BLaER1 treated with 17β-estradiol and CSF1 and Interleukin-3, amounts not matched to agents 10 nM and 100 nM (cell line): Measurements from ENCODE around the gene SHROOM3.
"Not testable (repeated sequence)": the region's sequence is repeated elsewhere in the genome, so short reads cannot be mapped to it uniquely, and the experiment has no call there.

Source experiments
- H3K27ac ChIP-seq, 11 experiments: shearing (Covaris generic); formaldehyde crosslinking; 2 replicates each; pipeline ENCODE4 v1.8.1; 2022
- H3K27me3 ChIP-seq, 11 experiments: shearing (Covaris generic); formaldehyde crosslinking; 2 replicates each; pipeline ENCODE4 v1.8.1; 2022
- H3K36me3 ChIP-seq, 11 experiments: shearing (Covaris generic); formaldehyde crosslinking; 2 replicates each; pipeline ENCODE4 v1.8.1; 2022
- H3K4me1 ChIP-seq, 10 experiments: shearing (Covaris generic); formaldehyde crosslinking; 2 replicates each; pipeline ENCODE4 v1.8.1; 2022
- H3K4me2 ChIP-seq, 11 experiments: shearing (Covaris generic); formaldehyde crosslinking; 2 replicates each; pipeline ENCODE4 v1.8.1; 2022
- H3K4me3 ChIP-seq, 10 experiments: shearing (Covaris generic); formaldehyde crosslinking; 2 replicates each; pipeline ENCODE4 v1.8.1; 2022
- H3K9ac ChIP-seq, 11 experiments: shearing (Covaris generic); formaldehyde crosslinking; 2 replicates each; pipeline ENCODE4 v1.8.1; 2022
- H3K9me3 ChIP-seq, 11 experiments: shearing (Covaris generic); formaldehyde crosslinking; replicated peaks in 1 of 11; 2 replicates each; pipeline ENCODE4 v1.8.1; 2022
- H4K20me1 ChIP-seq, 11 experiments: shearing (Covaris generic); formaldehyde crosslinking; 2 replicates each; pipeline ENCODE4 v1.8.1; 2022
- Cebpa-rat ChIP-seq, 11 experiments: shearing (Covaris generic); IDR thresholded peaks; 2 replicates each; pipeline ENCODE4 v1.8.1; 2022

The SHROOM3 gene

DNA sequence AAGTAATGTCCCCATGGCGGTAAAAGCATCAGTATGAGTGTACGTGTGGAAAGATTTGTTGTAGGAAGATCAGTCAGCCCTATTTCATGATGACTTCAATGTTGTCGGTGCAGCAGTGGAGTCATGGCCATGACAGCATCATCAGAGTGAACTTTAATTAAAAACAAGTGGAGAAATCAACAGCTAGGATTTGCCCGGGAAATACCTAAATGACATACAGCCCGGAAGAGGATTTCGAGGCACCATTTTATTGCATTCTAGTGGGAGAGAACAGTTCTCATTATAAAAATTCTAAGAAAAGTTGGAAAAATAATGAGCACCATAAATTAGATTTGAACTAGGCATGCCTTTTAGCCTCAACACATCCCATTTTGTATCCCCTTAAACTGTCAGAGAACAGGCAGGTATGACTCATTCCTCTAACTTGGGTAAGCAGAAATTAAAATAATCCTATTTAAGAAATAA is 170.1 kb downstream of the SHROOM3 start:
- TF ChIP-seq Cebpa-rat (IDR thresholded peaks at IDR 0.05): no peak
- Histone ChIP-seq H3K9me3 (no peaks in the 10 kb centered on the region), H3K4me1 (peaks cover 41 to 99% (median 94%) of the 10 kb centered on the region in 10 experiments), H3K9ac (peak overlapping the region in 7 of 11 experiments; percentile 9 to 50 (median 37); a peak in 8 of 22 replicates), H4K20me1 (no peaks in the 10 kb centered on the region), H3K36me3 (no peaks in the 10 kb centered on the region), H3K27ac (peak overlapping the region in 9 of 11 experiments; percentile 20 to 99 (median 95); a peak in 18 of 22 replicates), H3K27me3 (no peaks in the 10 kb centered on the region), H3K4me2 (peak overlapping the region in 10 of 11 experiments; percentile 36 to 92 (median 48); a peak in 20 of 22 replicates), H3K4me3 (no peak overlapping the region)

DNA sequence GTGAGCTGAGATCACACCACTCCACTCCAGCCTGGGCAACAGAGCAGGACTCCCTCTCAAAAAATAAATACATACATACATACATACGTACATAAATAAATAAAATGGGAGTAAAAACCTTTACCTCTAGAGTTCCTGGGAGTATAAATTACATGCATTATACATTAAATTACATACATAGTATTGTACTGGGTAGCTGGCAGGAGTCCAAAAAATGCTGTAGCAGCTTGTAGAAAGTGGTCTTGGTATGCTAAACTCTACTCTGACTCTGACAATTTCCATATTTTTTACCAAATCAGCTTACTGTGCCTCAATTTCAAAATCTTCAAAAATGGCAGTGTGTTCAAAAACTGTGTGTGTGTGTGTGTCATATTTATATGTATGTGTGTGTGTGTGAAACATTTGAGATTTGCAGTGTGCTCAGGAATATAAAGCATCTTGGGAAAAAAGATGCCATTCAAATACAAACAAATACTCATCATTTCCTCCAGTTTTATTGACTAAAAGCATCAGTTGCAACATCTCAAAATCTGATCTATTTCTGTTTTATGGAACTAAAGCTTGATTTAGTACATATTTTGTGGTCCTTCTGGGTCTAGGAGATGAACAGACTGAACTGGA is 171.7 kb downstream of the SHROOM3 start:
- peak overlapping the region; percentile 0 to 87 (median 77); a peak in 21 of 22 replicates for H3K4me2 ChIP-seq
- TF ChIP-seq Cebpa-rat (IDR thresholded peaks at IDR 0.05): no peak
- no peaks in the 10 kb centered on the region; a peak in 1 of 22 replicates for H3K36me3 ChIP-seq
- no peaks in the 10 kb centered on the region for H4K20me1 ChIP-seq
- H3K27me3 ChIP-seq: no peaks in the 10 kb centered on the region
- H3K4me1 ChIP-seq: peaks cover 31 to 99% (median 92%) of the 10 kb centered on the region in 10 experiments
- H3K4me3 ChIP-seq: no peak overlapping the region; a peak in 2 of 20 replicates
- peaks cover 0 to 6% (median 0%) of the 10 kb centered on the region in 11 experiments; a peak in 5 of 22 replicates for H3K9me3 ChIP-seq
- peak overlapping the region in 9 of 11 experiments; percentile 25 to 83 (median 77); a peak in 17 of 22 replicates for H3K9ac ChIP-seq
- H3K27ac ChIP-seq: peak overlapping the region in 10 of 11 experiments; percentile 31 to 99 (median 94); a peak in 20 of 22 replicates

DNA sequence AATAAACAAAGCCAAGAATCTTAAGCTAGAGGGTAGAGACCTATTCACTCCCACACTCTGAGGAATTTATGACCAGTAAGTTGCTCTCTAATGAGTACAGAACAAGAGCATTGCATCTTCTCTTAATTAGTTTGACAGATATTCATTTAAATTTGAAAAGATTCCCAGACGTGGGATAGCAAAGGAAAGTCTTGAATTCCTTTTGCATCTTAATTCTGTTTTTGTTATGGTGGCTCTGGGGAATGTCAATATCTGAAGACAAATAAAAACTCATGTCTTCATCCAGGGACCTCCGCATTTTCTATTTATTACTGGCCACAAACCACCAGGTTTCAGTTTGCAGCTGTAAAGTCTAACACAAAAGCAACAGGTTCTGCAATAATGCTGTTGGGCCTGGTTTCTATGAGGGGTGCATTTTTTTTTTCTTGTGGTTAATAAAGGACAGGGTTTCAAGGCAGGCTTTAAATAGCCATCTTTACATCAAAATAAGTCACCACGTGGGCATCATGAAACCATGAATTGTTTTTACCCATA is 172.3 kb downstream of the SHROOM3 start:
- peak overlapping the region in 10 of 11 experiments; percentile 31 to 99 (median 94); a peak in 19 of 22 replicates for H3K27ac ChIP-seq
- H3K4me3 ChIP-seq: no peak overlapping the region; a peak in 2 of 20 replicates
- H3K27me3 ChIP-seq: no peaks in the 10 kb centered on the region
- peak in 7 of 11 experiments; percentile 60 to 98 (median 94); a peak in 13 of 22 replicates for TF ChIP-seq Cebpa-rat (IDR thresholded peaks at IDR 0.05)
- no peaks in the 10 kb centered on the region for H4K20me1 ChIP-seq
- H3K4me1 ChIP-seq: peaks cover 28 to 98% (median 88%) of the 10 kb centered on the region in 10 experiments
- H3K9me3 ChIP-seq: peaks cover 0 to 7% (median 0%) of the 10 kb centered on the region in 11 experiments; a peak in 6 of 22 replicates
- H3K36me3 ChIP-seq: no peaks in the 10 kb centered on the region; a peak in 1 of 22 replicates
- peak overlapping the region in 9 of 11 experiments; percentile 25 to 83 (median 77); a peak in 17 of 22 replicates for H3K9ac ChIP-seq
- H3K4me2 ChIP-seq: peak overlapping the region; percentile 1 to 87 (median 77); a peak in 21 of 22 replicates

DNA sequence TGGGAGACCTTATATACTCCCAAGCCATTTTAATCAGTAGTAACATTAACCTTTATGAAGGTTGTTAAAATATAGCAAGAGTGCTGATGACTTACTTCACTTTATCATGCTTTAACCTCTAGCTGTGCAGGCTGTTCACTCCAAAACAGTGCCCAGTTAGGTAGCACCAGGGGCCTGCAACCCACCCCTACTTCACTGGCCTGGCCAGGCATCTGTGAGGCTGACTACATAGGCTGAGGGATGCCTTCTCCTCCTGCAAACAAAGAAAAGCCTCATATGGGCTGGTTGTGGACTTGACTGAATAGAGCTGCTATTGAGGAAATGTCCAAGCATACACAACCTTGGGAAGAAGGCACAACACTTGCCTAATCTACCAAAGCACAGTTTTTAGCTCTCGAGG is 172.8 kb downstream of the SHROOM3 start:
- H3K9me3 ChIP-seq: peaks cover 0 to 12% (median 3%) of the 10 kb centered on the region in 11 experiments; a peak in 8 of 22 replicates
- H3K9ac ChIP-seq: peak overlapping the region in 8 of 11 experiments; percentile 27 to 83 (median 78); a peak in 16 of 22 replicates
- TF ChIP-seq Cebpa-rat (IDR thresholded peaks at IDR 0.05): peak in 1 of 11 experiments; percentile 2; a peak in 1 of 22 replicates
- H3K4me1 ChIP-seq: peaks cover 28 to 98% (median 83%) of the 10 kb centered on the region in 10 experiments
- no peaks in the 10 kb centered on the region for H4K20me1 ChIP-seq
- no peaks in the 10 kb centered on the region; a peak in 1 of 22 replicates for H3K36me3 ChIP-seq
- H3K27ac ChIP-seq: peak overlapping the region in 10 of 11 experiments; percentile 28 to 99 (median 94); a peak in 20 of 22 replicates
- no peak overlapping the region for H3K4me3 ChIP-seq
- H3K4me2 ChIP-seq: peak overlapping the region; percentile 1 to 87 (median 77); a peak in 21 of 22 replicates
- H3K27me3 ChIP-seq: no peaks in the 10 kb centered on the region

DNA sequence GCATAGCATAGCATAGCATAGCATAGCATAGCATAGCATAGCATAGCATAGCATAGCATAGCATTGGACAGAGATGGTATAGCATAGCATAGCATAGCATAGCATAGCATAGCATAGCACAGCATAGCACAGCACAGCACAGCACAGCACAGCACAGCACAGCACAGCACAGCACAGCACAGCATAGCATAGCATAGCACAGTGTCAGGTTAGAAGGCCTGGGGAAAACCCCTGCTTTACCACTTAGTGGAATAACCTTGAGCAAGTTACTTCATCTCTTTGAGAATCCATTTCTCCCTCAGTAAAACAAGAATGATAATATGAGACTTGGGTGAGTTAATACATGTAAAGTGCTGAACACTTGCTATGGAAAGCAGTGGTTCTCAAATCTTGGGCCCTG is 173.5 kb downstream of the SHROOM3 start:
- H3K36me3 ChIP-seq, H3K27me3 ChIP-seq, H4K20me1 ChIP-seq, H3K4me3 ChIP-seq: not testable (repeated sequence)
- Histone ChIP-seq H3K4me2 (peak overlapping the region in 10 of 11 experiments; percentile 38 to 87 (median 78); a peak in 18 of 22 replicates), H3K9me3 (peaks cover 0 to 19% (median 9%) of the 10 kb centered on the region in 11 experiments; a peak in 10 of 22 replicates), H3K4me1 (peaks cover 28 to 94% (median 77%) of the 10 kb centered on the region in 10 experiments), H3K27ac (peak overlapping the region in 8 of 11 experiments; percentile 73 to 99 (median 95); a peak in 16 of 22 replicates), H3K9ac (peak overlapping the region in 6 of 11 experiments; percentile 72 to 83 (median 81); a peak in 10 of 22 replicates)

DNA sequence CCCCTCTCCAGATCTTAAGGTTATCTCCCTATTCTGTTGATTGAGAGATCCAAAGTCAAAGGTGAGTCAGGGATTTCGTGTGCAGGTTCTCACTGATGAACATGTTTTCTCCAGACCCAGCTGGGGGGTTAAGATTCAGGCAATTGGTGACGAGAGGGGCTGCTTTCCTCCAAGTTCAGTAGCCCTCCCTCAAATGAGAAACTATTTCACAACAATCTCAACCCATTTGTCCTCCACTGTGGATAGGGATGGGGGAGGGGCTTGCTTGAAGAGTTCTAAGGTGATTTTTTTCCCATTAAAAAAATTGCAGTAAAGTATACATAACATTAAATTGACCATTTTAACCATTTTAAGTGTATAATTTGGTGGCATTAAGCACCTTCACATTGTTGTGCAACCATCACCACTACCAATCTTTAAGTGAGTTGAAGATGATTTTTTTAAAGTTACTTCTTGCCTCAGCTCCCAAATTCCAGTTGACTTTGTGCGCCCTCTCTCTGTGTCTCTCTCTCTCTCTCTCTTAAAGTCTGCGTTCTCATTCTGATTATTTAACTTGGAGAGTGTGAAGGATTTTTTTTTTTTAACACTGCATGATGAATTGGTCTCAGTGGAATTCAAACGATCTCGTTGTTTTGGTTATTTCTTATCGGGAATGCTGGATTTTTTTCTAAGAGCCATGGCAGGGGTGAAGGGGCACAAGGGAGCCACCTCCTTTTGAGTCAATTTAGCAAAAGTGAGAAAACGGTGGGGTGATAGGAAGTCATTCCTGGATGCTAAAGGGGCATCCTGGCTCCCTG is 175.9 kb downstream of the SHROOM3 start:
- TF ChIP-seq Cebpa-rat (IDR thresholded peaks at IDR 0.05): peak in 1 of 11 experiments; percentile 28; a peak in 1 of 22 replicates
- H3K27me3 ChIP-seq: no peaks in the 10 kb centered on the region
- no peak overlapping the region for H3K4me3 ChIP-seq
- no peaks in the 10 kb centered on the region for H4K20me1 ChIP-seq
- H3K4me2 ChIP-seq: peak overlapping the region in 8 of 11 experiments; percentile 7 to 87 (median 74); a peak in 15 of 22 replicates
- peaks cover 0 to 27% (median 13%) of the 10 kb centered on the region in 11 experiments; a peak in 11 of 22 replicates for H3K9me3 ChIP-seq
- H3K4me1 ChIP-seq: peaks cover 23 to 72% (median 56%) of the 10 kb centered on the region in 10 experiments
- peak overlapping the region in 8 of 11 experiments; percentile 13 to 99 (median 95); a peak in 13 of 22 replicates for H3K27ac ChIP-seq
- peak overlapping the region in 1 of 11 experiments; percentile 11; a peak in 3 of 22 replicates for H3K9ac ChIP-seq
- no peaks in the 10 kb centered on the region; a peak in 1 of 22 replicates for H3K36me3 ChIP-seq

DNA sequence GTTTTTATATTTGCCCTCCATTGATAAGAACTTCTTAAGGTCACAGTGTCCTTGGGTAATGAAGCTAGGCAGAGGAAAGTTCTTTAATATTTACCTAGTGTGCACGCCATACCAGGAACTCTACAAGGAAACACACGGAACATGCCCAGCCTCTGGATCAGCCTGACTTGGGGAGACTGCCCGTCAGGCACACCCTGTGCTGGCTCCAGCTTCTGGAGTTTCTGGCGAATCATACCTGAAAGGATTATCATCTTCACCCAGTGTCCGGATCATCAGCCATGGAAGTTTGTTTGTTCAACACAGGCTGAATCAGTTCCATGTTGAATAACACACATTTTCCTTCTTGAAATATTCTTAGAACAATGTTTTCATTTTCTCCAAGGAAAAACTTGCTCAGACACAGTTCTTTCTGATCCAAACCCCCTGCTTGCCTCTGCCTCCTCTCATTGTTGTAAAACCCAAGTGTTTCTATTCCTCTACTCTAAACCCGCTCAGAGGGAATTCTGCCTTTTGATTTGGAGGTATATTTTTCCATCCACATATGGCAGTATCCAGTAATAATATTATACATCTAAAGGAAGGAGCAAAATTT is 176.7 kb downstream of the SHROOM3 start:
- Histone ChIP-seq H3K4me2 (peak overlapping the region in 3 of 11 experiments; percentile 5 to 78 (median 22); a peak in 2 of 22 replicates), H4K20me1 (no peaks in the 10 kb centered on the region), H3K9me3 (peaks cover 0 to 27% (median 13%) of the 10 kb centered on the region in 11 experiments; a peak in 11 of 22 replicates), H3K27me3 (no peaks in the 10 kb centered on the region), H3K4me1 (peaks cover 19 to 65% (median 48%) of the 10 kb centered on the region in 10 experiments), H3K9ac (no peak overlapping the region), H3K36me3 (no peaks in the 10 kb centered on the region; a peak in 1 of 22 replicates), H3K4me3 (no peak overlapping the region), H3K27ac (peak overlapping the region in 8 of 11 experiments; percentile 6 to 99 (median 94); a peak in 9 of 22 replicates)
- TF ChIP-seq Cebpa-rat (IDR thresholded peaks at IDR 0.05): no peak

DNA sequence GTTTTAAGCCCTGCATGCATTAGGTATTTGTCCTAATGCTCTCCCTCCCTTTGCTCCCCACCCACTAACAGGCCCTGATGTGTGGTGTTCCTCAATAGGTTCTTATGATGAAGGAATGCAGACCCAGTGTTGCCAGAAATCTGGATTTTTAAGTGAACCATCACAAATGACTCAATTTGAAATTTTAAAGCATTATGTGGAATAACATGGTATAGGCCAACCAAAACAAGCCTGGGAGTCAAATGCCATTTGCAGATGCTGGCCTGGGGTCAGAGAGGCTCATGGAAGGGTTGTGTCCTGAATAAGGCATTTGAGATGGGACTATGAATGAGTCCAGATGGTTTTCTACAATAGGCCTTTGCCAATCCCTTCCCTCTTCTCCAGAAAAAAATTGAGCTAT is 179.6 kb downstream of the SHROOM3 start:
- H4K20me1 ChIP-seq: no peaks in the 10 kb centered on the region
- H3K4me2 ChIP-seq: no peak overlapping the region
- H3K27me3 ChIP-seq: no peaks in the 10 kb centered on the region
- TF ChIP-seq Cebpa-rat (IDR thresholded peaks at IDR 0.05): no peak
- peaks cover 0 to 27% (median 13%) of the 10 kb centered on the region in 11 experiments; a peak in 11 of 22 replicates for H3K9me3 ChIP-seq
- H3K27ac ChIP-seq: no peak overlapping the region
- H3K4me1 ChIP-seq: peaks cover 0 to 36% (median 19%) of the 10 kb centered on the region in 10 experiments; a peak in 14 of 20 replicates
- H3K36me3 ChIP-seq: no peaks in the 10 kb centered on the region; a peak in 1 of 22 replicates
- no peak overlapping the region for H3K9ac ChIP-seq
- H3K4me3 ChIP-seq: no peak overlapping the region
